ENCODE data around the gene C19orf12.

The C19orf12 gene

GRCh38 chr19:29712744-29713516, 2.1 kb downstream of the C19orf12 start:
- TF ChIP-seq GATA2 (IDR thresholded peaks at IDR 0.05; ENCODE audit: low read depth, low read length) (no peak), GATA3 (IDR thresholded peaks at IDR 0.05; ENCODE audit: low read depth, low read length) (no peak)

GRCh38 chr19:29711584-29712132, 3.4 kb downstream of the C19orf12 start:
- TF ChIP-seq GATA2 (IDR thresholded peaks at IDR 0.05; ENCODE audit: low read depth, low read length) (no peak), GATA3 (IDR thresholded peaks at IDR 0.05; ENCODE audit: low read depth, low read length) (no peak)

- TF ChIP-seq GATA3 (IDR thresholded peaks at IDR 0.05; ENCODE audit: low read depth, low read length), result no peak
- no peak for TF ChIP-seq GATA2 (IDR thresholded peaks at IDR 0.05; ENCODE audit: low read depth, low read length)
Observed at GRCh38 chr19:29708554-29709439, 6.3 kb downstream of the C19orf12 start.

GRCh38 chr19:29706635-29707034, 8.4 kb downstream of the C19orf12 start:
- TF ChIP-seq GATA2 (IDR thresholded peaks at IDR 0.05; ENCODE audit: low read depth, low read length) (no peak), GATA3 (IDR thresholded peaks at IDR 0.05; ENCODE audit: low read depth, low read length) (no peak)

- TF ChIP-seq GATA3 (IDR thresholded peaks at IDR 0.05; ENCODE audit: low read depth, low read length), result no peak
- no peak for TF ChIP-seq GATA2 (IDR thresholded peaks at IDR 0.05; ENCODE audit: low read depth, low read length)
Observed at GRCh38 chr19:29705706-29706105, 9.4 kb downstream of the C19orf12 start.

- no peak for TF ChIP-seq GATA3 (IDR thresholded peaks at IDR 0.05; ENCODE audit: low read depth, low read length)
- no peak for TF ChIP-seq GATA2 (IDR thresholded peaks at IDR 0.05; ENCODE audit: low read depth, low read length)
Observed at GRCh38 chr19:29704562-29705558, 10.2 kb downstream of the C19orf12 start.

- TF ChIP-seq GATA2 (IDR thresholded peaks at IDR 0.05; ENCODE audit: low read depth, low read length) (no peak), GATA3 (IDR thresholded peaks at IDR 0.05; ENCODE audit: low read depth, low read length) (no peak)
Observed at GRCh38 chr19:29702963-29703320, 12.1 kb downstream of the C19orf12 start.

- TF ChIP-seq GATA3 (IDR thresholded peaks at IDR 0.05; ENCODE audit: low read depth, low read length) (no peak), GATA2 (IDR thresholded peaks at IDR 0.05; ENCODE audit: low read depth, low read length) (no peak)
Observed at GRCh38 chr19:29702161-29702962, 12.7 kb downstream of the C19orf12 start.

GRCh38 chr19:29700498-29700897, 14.6 kb downstream of the C19orf12 start:
- TF ChIP-seq GATA2 (IDR thresholded peaks at IDR 0.05; ENCODE audit: low read depth, low read length) (no peak), GATA3 (IDR thresholded peaks at IDR 0.05; ENCODE audit: low read depth, low read length) (no peak)

- TF ChIP-seq GATA3 (IDR thresholded peaks at IDR 0.05; ENCODE audit: low read depth, low read length) (no peak), GATA2 (IDR thresholded peaks at IDR 0.05; ENCODE audit: low read depth, low read length) (no peak)
Observed at GRCh38 chr19:29699861-29700260, 15.2 kb downstream of the C19orf12 start.

GRCh38 chr19:29697523-29698261, 17.4 kb downstream of the C19orf12 start:
- no peak for TF ChIP-seq GATA3 (IDR thresholded peaks at IDR 0.05; ENCODE audit: low read depth, low read length)
- TF ChIP-seq GATA2 (IDR thresholded peaks at IDR 0.05; ENCODE audit: low read depth, low read length), result no peak

- TF ChIP-seq GATA3 (IDR thresholded peaks at IDR 0.05; ENCODE audit: low read depth, low read length) (no peak), GATA2 (IDR thresholded peaks at IDR 0.05; ENCODE audit: low read depth, low read length) (no peak)
Observed at GRCh38 chr19:29696565-29696846, 18.6 kb downstream of the C19orf12 start.

All from SH-SY5Y (cell line).